Eye (tissue), 1 donor: ENCODE data around the gene GPR78.
A peak's percentile ranks its signal among the peaks of the same experiment; 100 is the strongest.

Source experiments
- DNase-seq: peaks from one replicate; pipeline ENCODE4 v3.0.0-alpha.2; 2015

The GPR78 gene

DNA sequence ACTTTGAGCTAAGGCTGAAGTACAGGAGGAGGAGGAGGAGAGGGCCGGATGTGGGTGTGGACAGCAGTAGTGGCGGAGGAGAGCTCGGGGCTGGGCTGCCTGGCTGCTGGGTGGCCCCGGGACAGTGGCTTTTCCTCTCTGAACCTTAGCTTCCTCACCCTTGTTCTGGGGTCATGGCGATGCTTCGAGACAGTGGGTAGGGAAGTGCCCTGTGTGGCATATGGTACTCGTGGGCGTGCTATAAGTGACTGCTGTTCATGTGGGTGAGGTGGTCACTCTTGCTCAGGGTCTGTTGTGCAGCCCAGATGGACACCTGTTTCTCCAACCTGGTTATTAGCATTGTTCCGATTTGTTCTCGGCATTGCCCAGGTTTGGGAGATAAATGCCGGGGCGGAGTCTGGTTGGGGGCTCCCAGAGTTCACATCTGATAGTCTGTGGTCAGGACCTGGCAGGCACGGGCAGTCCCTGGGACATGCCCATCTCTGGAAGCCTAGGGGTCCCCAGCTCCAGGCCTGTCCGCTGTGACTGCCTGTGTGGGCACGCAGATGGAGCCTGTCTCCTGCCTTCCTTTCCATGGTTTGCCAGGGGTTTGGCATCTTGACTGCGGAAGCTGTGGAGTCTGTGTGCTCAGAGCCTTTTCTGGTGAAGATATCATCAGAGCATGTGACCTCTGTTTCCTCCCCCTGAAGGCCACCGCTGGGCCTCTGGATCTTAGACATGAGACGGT, 7.4 kb downstream of the GPR78 start:
- DNase-seq = no peak

DNA sequence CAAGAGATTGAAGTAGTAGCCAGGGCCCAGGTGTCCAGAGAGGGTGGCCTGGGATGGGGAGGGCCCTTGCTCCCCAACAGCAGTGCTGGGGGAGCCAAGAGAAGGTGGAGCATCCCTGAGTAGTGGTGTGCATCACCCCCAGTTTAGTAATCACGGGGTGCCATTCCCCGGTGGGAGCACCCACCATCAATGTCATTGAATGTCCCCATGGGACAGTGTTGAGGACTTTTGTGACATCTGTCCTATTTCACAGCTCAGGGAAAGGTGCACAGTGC, 7.9 kb downstream of the GPR78 start:
- DNase-seq = no peak

DNA sequence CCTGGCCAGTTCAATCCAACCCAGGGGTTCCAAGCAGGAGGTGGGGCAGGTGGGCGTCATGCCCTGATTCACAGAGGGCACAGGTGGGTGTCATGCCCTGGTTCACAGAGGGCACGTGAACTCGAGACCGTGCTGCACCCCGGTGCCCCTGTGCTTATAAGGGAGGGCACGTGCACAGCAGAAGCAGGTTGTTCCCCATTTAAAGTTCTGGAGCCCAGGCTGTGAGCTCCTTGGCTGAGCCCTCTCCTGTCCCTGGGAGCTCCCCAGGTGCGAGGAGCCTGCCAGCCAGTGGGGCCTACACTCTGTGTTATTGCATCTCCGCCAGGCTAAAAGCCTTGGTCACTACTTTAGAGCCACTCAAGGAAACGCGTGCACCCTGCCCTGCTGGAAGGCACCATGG, 9.1 kb downstream of the GPR78 start:
- no peak for DNase-seq

DNA sequence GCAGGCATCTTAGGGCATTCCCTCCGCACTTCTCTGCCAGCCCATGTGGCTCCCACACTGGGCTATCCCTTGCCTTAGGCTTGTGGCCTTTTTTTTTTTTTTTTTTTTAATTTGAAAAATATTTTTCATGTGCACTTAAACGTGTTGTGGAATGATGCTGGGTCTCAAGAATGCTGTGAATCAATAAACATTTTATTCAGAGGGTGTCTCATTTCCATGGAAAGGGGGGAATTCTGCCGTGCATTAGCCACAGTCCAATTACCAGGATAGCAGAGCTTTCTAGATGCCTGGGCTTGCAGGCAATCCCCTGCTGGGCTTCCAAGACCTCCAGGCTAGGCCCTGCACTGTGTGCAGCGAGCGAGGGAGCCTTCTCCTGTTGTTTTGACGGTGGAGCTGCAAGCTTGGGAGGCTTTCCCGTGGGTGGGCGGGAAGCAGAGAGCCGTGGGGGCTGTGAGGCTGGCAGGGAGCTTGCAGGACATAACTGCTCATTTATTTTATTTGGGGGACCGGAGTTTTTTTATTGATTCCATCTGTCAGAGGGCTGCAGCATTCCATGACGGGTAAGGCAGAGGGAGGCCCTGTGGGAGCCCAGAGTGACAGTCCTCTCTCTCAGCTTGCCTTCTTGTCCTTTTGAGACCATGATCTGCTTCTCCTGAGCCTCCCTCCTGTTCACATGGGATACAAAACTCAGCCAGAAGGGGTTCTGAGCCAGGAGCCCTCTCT, 9.8 kb downstream of the GPR78 start:
- DNase-seq = peak; percentile 65

DNA sequence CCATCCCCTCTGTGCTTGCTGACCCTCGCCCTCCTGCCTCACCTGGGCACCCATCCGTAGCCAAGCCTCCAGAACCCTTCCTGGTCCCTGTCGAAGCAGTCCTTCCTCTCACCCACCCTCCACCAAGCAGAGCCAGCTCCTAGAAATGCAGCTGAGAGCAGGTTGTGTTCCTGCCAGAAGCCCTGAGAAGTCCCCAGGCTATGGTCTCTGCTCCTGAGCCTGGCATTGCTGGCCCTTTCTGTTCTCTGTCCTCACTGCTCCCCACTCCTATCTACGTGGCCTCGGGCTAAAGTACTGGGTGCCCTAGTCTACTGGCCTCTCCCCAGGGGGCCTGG, 10.3 kb downstream of the GPR78 start:
- DNase-seq = no peak

DNA sequence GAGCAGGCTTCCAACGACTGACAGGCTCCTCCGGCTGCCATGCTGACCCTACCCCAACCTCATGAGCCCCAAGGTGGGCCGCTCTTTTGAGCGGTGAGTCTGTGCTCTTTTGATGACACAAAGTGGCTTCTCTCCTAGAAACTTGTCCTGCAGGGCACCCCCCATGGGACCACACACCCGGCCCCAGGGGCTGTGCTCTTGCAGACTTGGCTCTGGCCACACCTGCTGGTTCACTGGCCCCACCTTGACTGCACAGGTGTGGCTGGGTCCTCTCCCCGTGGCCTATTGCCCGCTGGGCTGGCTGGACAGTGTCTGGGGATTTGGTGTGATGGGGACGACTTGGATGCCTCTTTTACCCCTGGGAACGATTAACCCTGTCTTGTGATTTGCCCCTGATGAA, 10.9 kb downstream of the GPR78 start:
- DNase-seq = no peak

DNA sequence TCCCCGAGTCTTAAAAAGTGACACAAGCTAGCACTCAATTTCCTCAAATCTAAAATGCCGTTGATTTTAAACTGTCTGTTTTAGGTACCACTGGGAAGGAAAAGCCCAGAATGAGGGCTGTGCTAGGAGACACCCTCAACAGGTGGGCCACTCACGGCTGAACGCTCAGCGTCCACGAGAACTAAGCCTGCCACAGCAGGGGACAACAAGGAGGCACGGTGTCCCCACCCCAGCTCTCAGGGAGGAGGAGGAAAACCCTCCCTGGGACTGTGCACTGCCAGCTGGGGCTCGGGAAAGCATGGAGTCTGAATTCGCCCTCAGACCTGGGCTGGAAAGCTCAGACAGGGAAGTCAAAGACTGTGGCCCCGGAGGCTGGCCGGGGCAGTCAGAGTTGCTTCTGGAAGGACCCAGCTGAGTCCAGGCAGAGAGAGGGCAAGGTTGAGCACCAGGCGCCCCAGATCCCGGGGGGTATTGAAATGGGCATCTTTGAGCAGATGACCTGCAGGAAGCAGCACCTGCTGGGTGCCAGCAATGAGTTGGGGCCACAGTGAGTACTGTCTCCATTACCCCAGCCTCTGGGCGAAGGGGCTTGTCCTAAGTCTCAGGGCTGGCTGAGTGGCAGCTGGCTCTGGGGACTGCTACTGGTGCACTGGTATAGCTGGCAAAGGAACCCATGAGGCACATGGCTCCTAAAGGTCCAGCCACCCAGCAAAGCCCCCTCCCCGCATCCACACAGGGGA, 11.6 kb downstream of the GPR78 start:
- DNase-seq = no peak

DNA sequence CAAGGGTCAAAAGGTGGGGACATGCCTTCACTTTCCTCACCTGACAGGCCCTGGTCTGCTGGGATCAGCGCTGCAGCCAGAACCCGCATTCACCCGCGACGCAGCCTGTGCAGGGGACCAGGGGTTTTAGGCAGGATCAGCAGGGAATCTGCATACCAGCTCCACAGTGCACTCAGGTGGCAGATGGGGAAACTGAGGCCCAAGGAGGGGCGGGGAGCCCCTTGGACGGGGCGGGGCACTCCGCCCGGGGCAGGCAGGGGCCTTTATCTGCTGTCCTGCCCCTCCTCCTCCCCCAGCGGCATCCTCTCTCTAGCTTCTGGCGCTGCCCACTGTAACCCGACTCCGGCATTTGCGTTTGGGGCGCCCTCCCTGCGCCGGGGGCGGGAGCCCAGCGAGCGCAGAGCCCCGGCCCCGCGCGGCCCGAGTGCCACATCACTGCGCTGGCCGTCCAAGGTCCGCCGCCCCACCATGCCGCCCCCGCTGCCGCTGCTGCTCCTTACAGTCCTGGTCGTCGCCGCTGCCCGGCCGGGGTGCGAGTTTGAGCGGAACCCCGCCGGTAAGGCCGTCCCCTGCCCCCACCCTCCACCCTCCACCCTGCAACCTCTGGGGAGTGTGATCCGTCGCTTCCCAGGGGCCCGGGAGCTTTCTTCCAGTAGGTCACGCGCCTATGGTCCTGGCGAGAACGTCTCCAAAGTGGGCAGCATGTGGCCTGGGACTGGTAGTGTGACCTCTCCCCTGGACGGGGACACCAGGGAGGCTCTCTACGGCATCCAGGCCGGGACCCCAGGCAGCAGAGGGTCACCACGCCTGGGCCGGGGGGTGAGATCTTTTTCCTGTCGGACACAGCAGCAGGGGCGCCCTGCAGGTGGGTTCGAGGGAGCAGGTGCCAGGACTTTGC, 12.4 kb downstream of the GPR78 start, which contains the start of gene CPZ:
TSS of gene CPZ (plus strand) at position 400 of the 898 bp plus-strand sequence. CDS start at position 469, 69 bp downstream.
- DNase-seq = peak; percentile 69

DNA sequence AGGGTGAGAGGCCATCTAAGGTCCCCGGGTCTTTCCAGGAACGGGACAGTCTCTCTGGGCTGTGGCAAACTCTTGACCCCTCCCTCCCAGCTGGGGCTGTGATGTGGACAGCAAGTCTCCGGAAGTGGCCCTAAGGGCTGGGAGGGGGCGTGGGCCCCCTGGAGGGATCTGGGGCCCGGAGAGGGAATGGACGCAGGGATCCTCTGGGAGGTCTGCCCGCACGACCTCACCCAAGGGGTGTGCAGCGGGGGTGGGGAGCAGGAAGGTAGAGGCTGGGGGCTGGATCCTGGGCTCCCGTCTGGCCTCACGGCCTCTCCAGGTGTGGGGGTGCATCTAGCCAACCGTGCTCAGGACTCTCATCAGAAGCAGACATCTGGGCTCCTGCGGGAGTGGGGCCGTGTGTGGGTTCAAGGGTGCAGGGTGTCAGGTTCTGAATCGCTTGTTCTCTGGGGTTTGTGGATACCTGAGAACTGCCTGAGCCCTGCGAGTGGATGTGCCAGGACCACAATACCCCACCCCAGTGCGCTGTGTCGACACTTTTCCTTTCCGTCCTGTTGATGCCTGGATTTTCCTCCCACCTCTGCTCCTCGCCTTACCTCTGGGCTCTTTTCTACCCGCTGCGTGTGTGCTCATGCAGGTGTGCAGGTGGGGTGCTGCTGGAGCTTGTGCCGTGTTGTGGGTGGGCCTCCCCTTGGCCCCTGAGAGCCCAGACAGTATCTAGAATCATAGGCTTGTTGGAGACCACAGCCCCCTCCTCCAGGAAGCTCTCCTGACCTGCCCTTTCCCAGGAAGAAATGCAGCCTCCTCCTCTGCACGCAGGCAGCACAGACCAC, 13.3 kb downstream of the GPR78 start:
- no peak for DNase-seq

DNA sequence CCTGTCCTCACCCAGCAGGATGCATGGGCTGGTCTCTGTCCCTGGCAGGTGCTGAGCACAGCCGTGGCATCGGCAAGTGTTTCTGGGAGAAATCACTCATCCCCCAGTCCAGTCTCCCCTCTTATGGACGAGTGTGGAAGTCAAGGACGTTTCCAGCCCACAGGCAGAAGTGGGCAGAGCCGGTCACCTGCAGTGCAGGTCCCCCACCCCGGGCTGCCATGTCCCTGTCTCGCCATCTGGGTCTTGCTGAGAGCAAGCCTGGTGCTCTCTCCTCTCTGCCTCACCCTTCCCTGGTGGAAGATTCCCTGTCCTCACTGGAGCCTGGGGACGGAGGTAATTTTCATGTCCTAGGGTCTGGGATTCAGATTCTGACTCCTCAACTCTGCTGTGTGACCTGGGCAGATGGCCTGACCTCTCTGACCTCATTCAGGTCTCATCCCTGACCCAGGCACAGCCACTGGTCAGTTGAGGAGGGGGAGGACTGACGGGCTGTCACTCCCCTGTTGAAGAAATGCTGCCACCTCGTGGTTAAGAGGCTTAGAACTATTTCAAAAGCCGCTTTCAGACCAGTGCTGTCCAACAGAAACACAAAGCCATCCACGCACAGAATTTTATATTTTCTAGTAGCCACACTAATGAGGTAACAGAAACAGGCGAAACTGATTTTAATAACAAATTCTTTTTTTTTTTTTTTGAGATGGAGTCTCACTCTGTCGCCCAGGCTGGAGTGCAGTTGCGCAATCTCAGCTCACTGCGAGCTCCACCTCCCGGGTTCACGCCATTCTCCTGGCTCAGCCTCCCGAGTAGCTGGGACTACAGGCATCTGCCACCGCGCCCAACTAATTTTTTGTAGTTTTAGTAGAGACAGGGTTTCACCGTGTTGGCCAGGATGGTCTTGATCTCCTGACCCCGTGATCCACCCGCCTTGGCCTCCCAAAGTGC, 14.2 kb downstream of the GPR78 start:
- DNase-seq = peak; percentile 93

DNA sequence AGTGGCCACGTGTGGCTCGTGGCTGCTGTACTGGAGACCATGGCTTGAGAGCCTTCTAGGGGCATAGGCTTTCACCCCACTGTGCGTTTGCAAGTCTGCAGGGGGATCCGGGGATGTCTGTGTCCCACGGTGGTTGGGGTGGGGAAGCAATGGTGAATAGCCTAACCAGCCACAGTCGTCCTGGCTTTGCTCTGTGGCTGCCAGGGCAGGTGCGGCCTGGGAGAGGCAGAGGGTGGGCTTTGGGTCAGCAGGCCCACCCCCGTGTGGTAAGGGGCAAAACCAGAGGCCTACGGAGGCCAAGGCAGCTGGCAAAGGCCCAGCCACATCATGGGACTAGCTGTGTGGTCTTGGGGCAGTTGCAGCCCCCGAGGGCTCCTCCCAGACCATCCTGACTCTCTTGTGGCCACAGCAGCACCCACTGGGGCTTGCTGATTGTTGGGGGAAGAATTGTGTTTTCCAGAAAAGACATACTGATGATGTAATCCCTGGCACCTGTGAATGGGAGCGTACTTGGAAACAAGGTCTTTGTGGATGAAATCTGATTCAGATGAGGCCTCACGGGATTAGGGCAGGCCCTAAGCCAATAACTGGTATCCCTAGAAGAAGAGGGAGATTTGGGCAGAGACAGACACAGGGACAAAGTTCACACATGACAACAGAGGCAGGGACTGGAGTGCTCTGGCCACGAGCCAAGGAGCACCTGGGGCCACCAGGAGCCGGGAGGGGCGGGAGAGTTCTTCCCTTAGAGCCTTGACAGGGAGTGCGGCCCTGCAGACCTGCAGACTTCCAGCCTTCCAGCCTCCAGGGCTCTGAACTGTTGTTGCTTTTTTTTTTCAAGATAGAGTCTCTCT, 15.3 kb downstream of the GPR78 start:
- DNase-seq = no peak

DNA sequence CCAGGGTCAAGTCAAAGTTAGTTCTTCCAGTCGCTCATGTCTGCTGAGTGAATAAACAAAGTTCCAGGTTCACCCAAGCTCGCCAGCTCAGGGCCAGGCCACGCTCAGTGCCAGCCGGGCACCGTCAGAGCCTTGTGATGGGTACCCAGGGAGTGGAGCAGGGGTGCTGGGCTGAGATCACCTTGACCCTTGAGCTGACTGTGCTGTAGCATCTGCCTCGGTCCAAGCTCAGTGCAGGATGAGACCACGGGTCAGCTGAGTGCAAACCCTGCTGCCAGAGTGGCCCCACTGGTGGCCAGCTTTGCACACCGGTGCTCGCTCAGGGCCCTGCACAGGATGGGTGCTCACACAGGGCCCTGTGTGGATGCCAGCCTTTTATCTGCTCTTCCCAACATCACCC, 16.7 kb downstream of the GPR78 start:
- no peak for DNase-seq

DNA sequence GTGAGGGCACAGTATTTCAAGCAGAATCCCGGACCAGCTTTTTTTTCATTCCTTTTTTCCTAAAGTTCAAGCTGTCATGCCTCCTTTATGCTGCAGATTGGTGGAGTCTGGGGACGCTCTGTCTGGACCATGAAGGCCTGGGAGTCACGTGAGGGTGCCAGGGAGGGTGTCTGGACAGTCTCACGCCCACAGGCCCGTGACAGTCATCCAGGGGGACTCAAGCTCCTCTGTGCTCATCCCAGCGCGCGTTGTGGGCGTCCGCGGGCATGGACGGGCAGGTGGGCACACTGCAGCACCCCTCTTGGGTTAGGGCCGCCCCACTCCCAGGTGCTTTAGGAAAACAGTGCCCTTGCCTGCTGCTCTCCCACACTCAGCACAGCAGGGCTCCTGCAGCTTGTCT, 17.1 kb downstream of the GPR78 start:
- DNase-seq = no peak

DNA sequence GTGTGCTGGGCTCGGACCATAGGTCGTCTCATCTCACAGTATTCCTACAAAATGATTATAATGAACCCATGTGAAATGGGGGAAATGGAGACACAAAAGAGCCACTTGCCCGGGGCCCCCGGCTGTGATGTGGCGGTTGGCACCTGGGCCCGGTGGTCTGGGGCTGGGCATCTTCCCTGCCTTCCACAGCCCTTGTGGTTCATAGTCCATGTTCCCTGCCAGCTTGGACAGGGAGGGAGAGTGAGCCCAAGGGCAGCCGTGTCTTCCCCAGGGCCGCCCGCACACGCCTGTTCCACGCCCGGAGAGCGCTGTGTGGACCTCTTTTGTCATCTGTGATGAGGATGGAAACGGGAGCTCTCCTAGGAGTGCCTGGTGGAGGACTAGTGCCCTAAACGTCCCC, 17.6 kb downstream of the GPR78 start:
- no peak for DNase-seq

DNA sequence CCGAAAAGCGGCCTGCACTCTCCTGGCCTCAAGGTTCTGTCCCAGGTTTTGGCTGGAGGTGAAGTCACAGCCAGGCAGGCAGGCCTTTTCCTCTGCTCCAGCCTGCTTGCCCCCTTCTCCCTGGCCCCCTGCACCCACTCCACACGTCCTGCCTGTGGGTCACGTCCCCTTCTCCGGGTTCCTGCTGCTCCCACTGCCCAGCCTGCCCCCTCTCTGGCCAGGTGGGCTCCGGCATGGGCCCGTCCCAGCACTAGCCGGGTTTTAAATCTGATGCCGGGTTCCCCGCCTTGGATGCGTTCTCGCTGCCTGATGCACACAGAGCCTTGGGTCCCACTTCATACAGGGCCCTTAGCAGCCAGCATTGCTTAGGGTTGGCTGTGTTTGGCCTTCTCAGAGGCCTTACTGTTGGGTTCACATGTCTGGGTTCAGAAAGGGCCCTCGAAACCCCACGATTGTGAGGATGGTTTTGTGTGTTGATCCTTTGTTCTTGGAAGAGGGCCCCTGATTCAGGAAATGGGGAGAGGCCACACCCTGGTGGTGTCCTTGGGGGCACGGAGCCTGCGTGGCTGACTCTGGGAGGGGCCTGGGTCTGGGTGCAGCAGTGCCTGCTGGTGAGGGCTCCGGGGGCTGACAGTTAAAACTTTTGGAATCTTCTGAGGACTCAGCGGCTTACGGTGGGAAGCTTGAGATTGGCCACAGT, 18.3 kb downstream of the GPR78 start:
- no peak for DNase-seq

DNA sequence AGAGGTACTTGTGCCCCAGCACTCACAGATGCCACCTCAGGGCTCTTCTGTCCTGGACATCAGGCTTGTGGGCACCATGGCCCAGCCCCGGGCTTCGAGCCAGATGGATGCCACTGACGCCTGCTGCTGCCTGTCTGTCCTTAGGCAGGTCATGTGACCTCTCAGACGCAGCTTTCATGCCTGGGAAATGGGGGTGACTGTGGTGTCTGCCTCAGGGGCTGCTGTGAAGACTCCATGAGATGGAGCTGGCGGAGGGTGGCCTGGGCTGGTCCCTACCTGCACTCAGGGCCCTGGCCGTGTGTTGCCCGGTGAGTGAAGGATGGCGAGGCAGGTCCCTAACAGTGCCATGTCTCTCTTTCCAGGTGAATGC, 18.9 kb downstream of the GPR78 start:
- DNase-seq = no peak

DNA sequence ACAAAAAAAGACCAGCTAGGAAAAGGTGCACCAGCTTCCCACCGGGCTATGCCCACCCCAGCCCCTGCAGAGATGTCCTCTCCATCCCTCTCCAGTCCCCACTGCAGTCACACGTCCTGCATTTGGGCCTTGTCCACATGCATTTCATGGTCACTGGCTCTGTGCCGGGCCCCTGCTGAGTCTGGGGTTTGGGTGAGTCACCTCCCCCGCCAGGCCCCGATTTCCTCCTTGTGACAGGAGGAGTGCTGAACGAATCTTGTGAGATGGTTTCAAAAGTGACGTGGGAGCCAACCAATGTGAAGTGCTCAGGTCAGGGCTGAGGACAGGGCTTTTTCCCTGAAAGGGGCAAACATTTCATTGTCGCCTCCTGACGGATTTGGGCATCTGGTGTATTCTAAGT, 19.5 kb downstream of the GPR78 start:
- peak; percentile 73 for DNase-seq

DNA sequence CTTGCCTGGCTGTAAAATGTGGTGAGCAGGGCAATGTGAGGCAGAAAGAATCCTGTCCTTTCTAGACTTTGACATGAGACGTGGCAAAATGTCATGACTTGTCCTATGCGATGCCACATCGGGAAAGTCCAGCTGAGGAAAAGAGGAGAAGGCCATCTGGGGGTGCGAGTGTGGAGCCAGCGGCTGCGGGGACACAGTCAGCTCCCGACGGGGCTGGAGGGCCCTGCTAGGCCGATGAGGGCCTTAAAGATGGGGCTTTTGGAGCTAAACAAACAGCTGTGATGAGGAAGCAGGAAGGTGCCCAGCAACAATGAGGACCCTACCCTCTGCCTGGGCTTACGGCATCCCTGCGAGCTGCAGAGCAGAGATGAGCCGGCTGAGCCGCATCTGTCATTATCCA, 20.1 kb downstream of the GPR78 start:
- no peak for DNase-seq

DNA sequence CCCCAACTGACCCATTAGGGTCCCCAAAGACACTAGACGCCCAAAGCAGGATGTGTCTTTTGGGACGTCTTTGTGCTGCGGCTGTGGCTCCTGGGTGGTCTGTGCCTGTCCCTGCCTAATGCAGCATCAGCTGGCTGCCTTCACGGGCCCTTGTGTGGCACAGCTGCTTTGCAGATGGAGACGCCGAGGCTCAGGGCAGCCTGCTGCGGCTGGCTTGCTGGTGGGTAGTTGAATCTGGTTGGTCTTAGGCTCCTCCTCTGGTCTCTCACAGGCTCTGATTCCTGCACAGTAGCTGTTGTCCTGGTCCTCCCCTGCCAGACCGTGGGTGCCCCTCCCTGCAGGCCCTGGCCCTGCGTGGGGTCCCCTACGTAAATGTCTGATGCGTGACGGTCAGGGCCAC, 20.5 kb downstream of the GPR78 start:
- DNase-seq = peak; percentile 81

DNA sequence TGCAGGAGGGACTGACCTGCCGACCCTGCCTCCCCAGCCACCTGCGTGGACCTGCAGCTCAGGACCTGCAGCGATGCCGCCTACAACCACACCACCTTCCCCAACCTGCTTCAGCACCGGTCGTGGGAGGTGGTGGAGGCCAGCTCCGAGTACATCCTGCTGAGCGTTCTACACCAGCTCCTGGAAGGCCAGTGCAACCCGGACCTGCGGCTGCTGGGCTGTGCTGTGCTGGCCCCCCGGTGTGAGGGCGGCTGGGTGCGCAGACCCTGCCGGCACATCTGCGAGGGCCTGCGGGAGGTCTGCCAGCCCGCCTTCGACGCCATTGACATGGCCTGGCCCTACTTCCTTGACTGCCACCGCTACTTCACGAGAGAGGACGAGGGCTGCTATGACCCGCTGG, 20.9 kb downstream of the GPR78 start:
- no peak for DNase-seq
